Ishikawa (cell line): ENCODE results near the gene HEPACAM.

Source experiments
- TF ChIP-seq, protein P1 (sequence below): IDR thresholded peaks from 2 replicates; pipeline ENCODE4 v1.6.1; 2012
- TF ChIP-seq, protein P2 (sequence below): IDR thresholded peaks from 2 replicates; pipeline ENCODE4 v1.6.1; 2012; ENCODE audit warnings: low read depth, mild to moderate bottlenecking

DNA sequence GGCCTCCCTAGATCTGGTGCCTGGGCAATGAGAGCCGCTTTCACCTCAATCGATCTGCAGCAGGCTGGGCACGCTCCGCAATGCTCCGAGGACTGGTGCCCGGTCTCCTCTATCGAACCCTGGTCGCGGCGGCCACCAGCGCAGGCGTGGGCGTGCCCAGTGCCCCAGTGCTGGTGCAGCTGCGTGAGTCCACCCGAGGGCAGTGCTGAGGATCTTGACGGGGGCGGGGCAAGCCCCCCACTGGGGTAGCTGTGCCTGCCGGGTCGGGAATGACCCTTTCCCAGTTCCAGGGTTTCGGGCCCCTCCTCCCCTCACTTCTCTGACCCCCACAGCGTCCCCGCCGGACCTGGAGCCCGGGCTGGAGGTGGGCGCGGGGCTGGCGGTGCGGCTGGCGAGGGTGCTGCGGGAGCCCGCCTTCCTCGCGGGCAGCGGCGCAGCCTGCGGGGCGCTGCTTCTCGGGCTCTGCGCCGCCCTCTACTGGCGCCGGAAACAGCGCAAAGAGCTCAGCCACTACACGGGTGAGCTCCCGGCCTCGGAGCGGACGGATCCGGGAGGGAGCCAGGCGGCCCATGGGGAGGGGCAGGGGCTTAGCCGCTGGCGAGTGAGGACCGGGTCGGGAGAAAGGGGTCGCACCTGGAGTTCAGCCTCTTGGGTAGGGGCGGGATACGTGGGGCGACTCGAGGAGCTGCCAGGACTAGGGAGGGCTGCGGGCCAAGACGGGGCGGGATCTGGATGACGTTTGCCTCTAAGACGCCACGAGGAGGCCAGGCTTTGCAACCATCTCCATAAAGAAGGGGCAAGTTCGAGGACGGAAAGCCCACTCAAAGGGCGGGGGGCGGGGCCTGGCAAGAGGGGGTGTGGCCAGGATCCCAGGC is 59.7 kb downstream of the HEPACAM start:
- TF ChIP-seq, protein P1, sequence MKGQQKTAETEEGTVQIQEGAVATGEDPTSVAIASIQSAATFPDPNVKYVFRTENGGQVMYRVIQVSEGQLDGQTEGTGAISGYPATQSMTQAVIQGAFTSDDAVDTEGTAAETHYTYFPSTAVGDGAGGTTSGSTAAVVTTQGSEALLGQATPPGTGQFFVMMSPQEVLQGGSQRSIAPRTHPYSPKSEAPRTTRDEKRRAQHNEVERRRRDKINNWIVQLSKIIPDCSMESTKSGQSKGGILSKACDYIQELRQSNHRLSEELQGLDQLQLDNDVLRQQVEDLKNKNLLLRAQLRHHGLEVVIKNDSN, result no peak
- TF ChIP-seq, protein P2, sequence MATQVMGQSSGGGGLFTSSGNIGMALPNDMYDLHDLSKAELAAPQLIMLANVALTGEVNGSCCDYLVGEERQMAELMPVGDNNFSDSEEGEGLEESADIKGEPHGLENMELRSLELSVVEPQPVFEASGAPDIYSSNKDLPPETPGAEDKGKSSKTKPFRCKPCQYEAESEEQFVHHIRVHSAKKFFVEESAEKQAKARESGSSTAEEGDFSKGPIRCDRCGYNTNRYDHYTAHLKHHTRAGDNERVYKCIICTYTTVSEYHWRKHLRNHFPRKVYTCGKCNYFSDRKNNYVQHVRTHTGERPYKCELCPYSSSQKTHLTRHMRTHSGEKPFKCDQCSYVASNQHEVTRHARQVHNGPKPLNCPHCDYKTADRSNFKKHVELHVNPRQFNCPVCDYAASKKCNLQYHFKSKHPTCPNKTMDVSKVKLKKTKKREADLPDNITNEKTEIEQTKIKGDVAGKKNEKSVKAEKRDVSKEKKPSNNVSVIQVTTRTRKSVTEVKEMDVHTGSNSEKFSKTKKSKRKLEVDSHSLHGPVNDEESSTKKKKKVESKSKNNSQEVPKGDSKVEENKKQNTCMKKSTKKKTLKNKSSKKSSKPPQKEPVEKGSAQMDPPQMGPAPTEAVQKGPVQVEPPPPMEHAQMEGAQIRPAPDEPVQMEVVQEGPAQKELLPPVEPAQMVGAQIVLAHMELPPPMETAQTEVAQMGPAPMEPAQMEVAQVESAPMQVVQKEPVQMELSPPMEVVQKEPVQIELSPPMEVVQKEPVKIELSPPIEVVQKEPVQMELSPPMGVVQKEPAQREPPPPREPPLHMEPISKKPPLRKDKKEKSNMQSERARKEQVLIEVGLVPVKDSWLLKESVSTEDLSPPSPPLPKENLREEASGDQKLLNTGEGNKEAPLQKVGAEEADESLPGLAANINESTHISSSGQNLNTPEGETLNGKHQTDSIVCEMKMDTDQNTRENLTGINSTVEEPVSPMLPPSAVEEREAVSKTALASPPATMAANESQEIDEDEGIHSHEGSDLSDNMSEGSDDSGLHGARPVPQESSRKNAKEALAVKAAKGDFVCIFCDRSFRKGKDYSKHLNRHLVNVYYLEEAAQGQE, result no peak
